Bronchial epithelial cell (primary cell): ENCODE measurements around the gene PPP1R7. TPM values are rescaled to one million over a fixed set of nuclear protein-coding genes. Genes with fewer than 3 reads are reported as not detected.

ENCODE experiments used
- DNase-seq: peaks from one replicate; pipeline ENCODE4 v3.0.0-alpha.2; 2010; ENCODE audit warnings: low read depth
- FAIRE-seq: peaks from 2 replicates; lab custom pipeline; 2011; peaks lifted over from hg19 to GRCh38; lab: Jason Lieb, UNC
- H3K27me3 ChIP-seq: 2 replicates; pipeline ENCODE4 v1.5.1; 2011; ENCODE audit warnings: low read length; ENCODE audit not compliant: control insufficient read depth, insufficient read depth
- H3K36me3 ChIP-seq: 2 replicates; pipeline ENCODE4 v1.5.1; 2011; ENCODE audit warnings: low read length; ENCODE audit not compliant: control insufficient read depth, insufficient read depth
- H3K4me3 ChIP-seq: 2 replicates; pipeline ENCODE4 v1.5.1; 2011; ENCODE audit warnings: mild to moderate bottlenecking, low read depth, low read length, control low read depth
- CTCF ChIP-seq: IDR thresholded peaks from 2 replicates; pipeline ENCODE4 v1.5.1; 2011; ENCODE audit warnings: mild to moderate bottlenecking, moderate library complexity, low read length, control low read depth, inconsistent platforms; ENCODE audit not compliant: insufficient read depth, severe bottlenecking
- total RNA-seq: library from RNA; depleted of rRNA; stranded (reverse); fragments of >200 nt; gene quantifications from 2 replicates; pipeline ENCODE4 v1.2.1, GENCODE V29; 2014

PPP1R7 gene
- total RNA-seq, 1 donor from 2014 or later = 32.4 TPM

GRCh38 chr2:241156971-241157441 is 6.7 kb downstream of the PPP1R7 start:
- TF ChIP-seq CTCF = no peak
- Histone ChIP-seq H3K27me3 (no peaks in the 10 kb centered on the region), H3K4me3 (no peak overlapping the region), H3K36me3 (peaks cover 23% of the 10 kb centered on the region)
- no peak for FAIRE-seq
- DNase-seq = no peak

- no peaks in the 10 kb centered on the region for H3K27me3 ChIP-seq
- no peak for FAIRE-seq
- DNase-seq = no peak
- no peak for TF ChIP-seq CTCF
- peaks cover 23% of the 10 kb centered on the region for H3K36me3 ChIP-seq
- H3K4me3 ChIP-seq = no peak overlapping the region
These were observed 7.7 kb downstream of the PPP1R7 start for GRCh38 chr2:241157841-241158545.

GRCh38 chr2:241158546-241158900 is 8.3 kb downstream of the PPP1R7 start:
- H3K27me3 ChIP-seq = no peaks in the 10 kb centered on the region
- no peak for TF ChIP-seq CTCF
- DNase-seq (no peak), FAIRE-seq (no peak)
- H3K4me3 ChIP-seq = no peak overlapping the region
- H3K36me3 ChIP-seq = peaks cover 25% of the 10 kb centered on the region

GRCh38 chr2:241159116-241159515 is 8.8 kb downstream of the PPP1R7 start:
- FAIRE-seq = no peak
- TF ChIP-seq CTCF = no peak
- H3K36me3 ChIP-seq = peaks cover 29% of the 10 kb centered on the region
- DNase-seq = no peak
- no peak overlapping the region for H3K4me3 ChIP-seq
- no peaks in the 10 kb centered on the region for H3K27me3 ChIP-seq

GRCh38 chr2:241160318-241160717 is 10.1 kb downstream of the PPP1R7 start:
- no peaks in the 10 kb centered on the region for H3K27me3 ChIP-seq
- no peak for DNase-seq

More at GRCh38 chr2:241160318-241160717, 10.1 kb downstream of the PPP1R7 start:
- no peak for TF ChIP-seq CTCF
- FAIRE-seq = no peak
- Histone ChIP-seq H3K36me3 (peaks cover 29% of the 10 kb centered on the region), H3K4me3 (no peak overlapping the region)
